A549 (cell line): Measurements from ENCODE around the gene DYNLT2. TPM values are rescaled to one million over a fixed set of nuclear protein-coding genes. Genes with fewer than 3 reads are reported as not detected.

Source experiments
- ATAC-seq, 2 experiments: fragments of 200-7000 bp in 1 of 2; fragments of >200 bp in 1 of 2; cut with Nextera tagmentation in 1 of 2; cut with Tn5 transposase in 1 of 2; 3 replicates each; pipeline versions ENCODE4 v1.8.0 to v1.9.1; 2018 to 2020; ENCODE audit warnings: mild to moderate bottlenecking in 1 of 2, moderate library complexity in 1 of 2
- CTCF ChIA-PET: fragments of 300-600 bp; sonication (Branson Sonifier 250); formaldehyde crosslinking; extraction: SDS; loops from one replicate; lab custom pipeline; 2021; ENCODE audit warnings: antibody characterized with exemption, inconsistent platforms; lab: Yijun Ruan, JAX
- POLR2A ChIA-PET: fragments of 350-600 bp; formaldehyde crosslinking; extraction: SDS; loops from one replicate; lab custom pipeline; 2021; ENCODE audit warnings: antibody characterized with exemption, inconsistent platforms; lab: Yijun Ruan, JAX
- DNase-seq, 2 experiments: peaks; one replicate each; pipeline versions ENCODE4 v3.0.0 to v3.0.0-alpha.2; 2011 to 2016; ENCODE audit warnings: low read depth in 1 of 2, low spot score in 1 of 2
- FAIRE-seq: peaks from 2 replicates; lab custom pipeline; 2011; peaks lifted over from hg19 to GRCh38; lab: Jason Lieb, UNC
- H3K27ac ChIP-seq, 2 experiments: fragments of >200 bp; sonication (Bioruptor Twin); formaldehyde crosslinking; 3 replicates each; pipeline ENCODE4 v1.5.1; 2016 to 2017
- H3K4me1 ChIP-seq: fragments of >200 bp; sonication (Bioruptor Twin); formaldehyde crosslinking; 3 replicates; pipeline ENCODE4 v1.6.1; 2016
- H3K4me2 ChIP-seq: fragments of >200 bp; sonication (Bioruptor Twin); formaldehyde crosslinking; 3 replicates; pipeline ENCODE4 v1.6.1; 2016
- H3K4me3 ChIP-seq: fragments of >200 bp; sonication (Bioruptor Twin); formaldehyde crosslinking; 3 replicates; pipeline ENCODE4 v1.5.1; 2016
- H3K9me3 ChIP-seq: fragments of >200 bp; sonication (Bioruptor Twin); formaldehyde crosslinking; 3 replicates; pipeline ENCODE4 v1.6.1; 2016
- ATOH8 ChIP-seq: fragments of 250-450 bp; sonication (Bioruptor Pico); IDR thresholded peaks from 2 replicates; pipeline ENCODE4 v1.5.0; 2020; ENCODE audit warnings: low read depth, mild to moderate bottlenecking, moderate library complexity
- CBX8 ChIP-seq: fragments of 200-600 bp; sonication (generic); IDR thresholded peaks from 2 replicates; pipeline ENCODE4 v1.6.1; 2016
- CTCF ChIP-seq: fragments of >200 bp; sonication (Bioruptor Twin); formaldehyde crosslinking; IDR thresholded peaks from 3 replicates; pipeline ENCODE4 v1.5.1; 2016
- EHMT2 ChIP-seq: fragments of 200-600 bp; sonication (generic); IDR thresholded peaks from 2 replicates; pipeline ENCODE4 v1.6.1; 2016; ENCODE audit warnings: antibody characterized with exemption, low read depth, mild to moderate bottlenecking, moderate library complexity
- EP300 ChIP-seq, 2 experiments: fragments of >200 bp; sonication (Bioruptor Twin); formaldehyde crosslinking; IDR thresholded peaks; 2 replicates in 1 of 2; 3 replicates in 1 of 2; pipeline ENCODE4 v1.6.1; 2016 to 2017
- ESRRA ChIP-seq: fragments of 150-350 bp; IDR thresholded peaks from 2 replicates; pipeline ENCODE4 v1.6.1; 2014; ENCODE audit warnings: mild to moderate bottlenecking, low read length, borderline replicate concordance
- FOSB ChIP-seq: fragments of 250-450 bp; sonication (Bioruptor Pico); IDR thresholded peaks from 2 replicates; pipeline ENCODE4 v1.5.0; 2020; ENCODE audit warnings: mild to moderate bottlenecking, moderate library complexity
- FOXS1 ChIP-seq: fragments of 250-450 bp; sonication (Bioruptor Pico); IDR thresholded peaks from 2 replicates; pipeline ENCODE4 v1.5.0; 2020; ENCODE audit warnings: mild to moderate bottlenecking, moderate library complexity
- HOXA7 ChIP-seq: fragments of 250-450 bp; sonication (Bioruptor Pico); IDR thresholded peaks from 2 replicates; pipeline ENCODE4 v1.5.0; 2020; ENCODE audit warnings: mild to moderate bottlenecking, moderate library complexity
- JUN ChIP-seq, 2 experiments: fragments of >200 bp; sonication (Bioruptor Twin); formaldehyde crosslinking; IDR thresholded peaks; 2 replicates in 1 of 2; 3 replicates in 1 of 2; pipeline ENCODE4 v1.6.1; 2016 to 2017
- KDM5A ChIP-seq: fragments of 200-600 bp; sonication (generic); IDR thresholded peaks from 2 replicates; pipeline ENCODE4 v1.6.1; 2016; ENCODE audit warnings: antibody characterized with exemption, mild to moderate bottlenecking
- MAX ChIP-seq: IDR thresholded peaks from 2 replicates; pipeline ENCODE4 v1.6.1; 2012
- MAZ ChIP-seq: fragments of 150-350 bp; IDR thresholded peaks from 2 replicates; pipeline ENCODE4 v1.6.1; 2014; ENCODE audit warnings: antibody characterized with exemption, low read depth, low read length, borderline replicate concordance
- NPAS2 ChIP-seq: fragments of 250-450 bp; sonication (Bioruptor Pico); IDR thresholded peaks from 2 replicates; pipeline ENCODE4 v1.8.0; 2022; ENCODE audit warnings: mild to moderate bottlenecking, moderate library complexity, borderline replicate concordance
- NR3C1 ChIP-seq: fragments of >200 bp; sonication (Bioruptor Twin); formaldehyde crosslinking; IDR thresholded peaks from 3 replicates; pipeline ENCODE4 v1.6.1; 2017
- PHF8 ChIP-seq: fragments of 200-600 bp; sonication (generic); IDR thresholded peaks from 2 replicates; pipeline ENCODE4 v1.6.1; 2016; ENCODE audit warnings: low read depth, mild to moderate bottlenecking, antibody characterized with exemption, moderate library complexity, borderline replicate concordance
- REST ChIP-seq: fragments of 200-600 bp; sonication (generic); IDR thresholded peaks from 2 replicates; pipeline ENCODE4 v1.6.1; 2016; ENCODE audit warnings: antibody characterized with exemption, mild to moderate bottlenecking, moderate library complexity
- SMC3 ChIP-seq: fragments of >200 bp; sonication (Bioruptor Twin); formaldehyde crosslinking; IDR thresholded peaks from 3 replicates; pipeline ENCODE4 v1.6.1; 2018; ENCODE audit warnings: inconsistent platforms
- ZC3H11A ChIP-seq: fragments of 450-650 bp; IDR thresholded peaks from 2 replicates; pipeline ENCODE4 v1.6.1; 2014; ENCODE audit warnings: antibody characterized with exemption, mild to moderate bottlenecking
- ZFP36 ChIP-seq: fragments of 450-650 bp; IDR thresholded peaks from 2 replicates; pipeline ENCODE4 v1.6.1; 2014; ENCODE audit warnings: borderline replicate concordance; ENCODE audit not compliant: partially characterized antibody
- WGBS: methylation state at CpG from one replicate; pipeline ENCODE4 v1.1.6; 2017; ENCODE audit errors: missing lambda C conversion rate; 5-methylcytosine and 5-hydroxymethylcytosine counted together
- polyA plus RNA-seq, 4 experiments: library from polyadenylated mRNA; depleted of rRNA in 3 of 4; stranded (reverse); fragments of >200 nt; fragmentation: RNase III in 1 of 4; extraction: RNeasy Plus Mini Kit Qiagen cat#74134 plus additional on column Dnase treatment in 1 of 4; gene quantifications; 2 replicates in 3 of 4; 3 replicates in 1 of 4; pipeline ENCODE4 v1.2.3, GENCODE V29; 2011 to 2017

Gene DYNLT2
- polyA plus RNA-seq, 2 of the 4 experiments (the other 2 are of a cell fraction): 1.1 to 2.0 TPM

- Histone ChIP-seq H3K9me3 (no peaks in the 10 kb centered on the region), H3K4me3 (no peak overlapping the region), H3K27ac (no peak overlapping the region), H3K4me2 (no peak overlapping the region), H3K4me1 (no peaks in the 10 kb centered on the region)
- FAIRE-seq: no peak
- ChIA-PET POLR2A (no interaction called here), CTCF (no interaction called here)
- TF ChIP-seq PHF8 (no peak), HOXA7 (CRISPR knock-in tag) (no peak)
- WGBS: 68% methylated on average over 3 of the region's 8 CpGs
- DNase-seq: no peak
- ATAC-seq: no peak
Observed at GRCh38 chr6:169782966-169783365, 31.6 kb upstream of the DYNLT2 start.

- no peak overlapping the region for H3K4me2 ChIP-seq
- CTCF ChIA-PET: interaction anchor here (1.6 kb wide), 1 partner anchor 10 kb away, joined by 9 read pairs; no protein-coding TSS in a partner anchor
- no peak for ATAC-seq
- POLR2A ChIA-PET: no interaction called here
- DNase-seq: no peak
- no peaks in the 10 kb centered on the region for H3K9me3 ChIP-seq
- H3K27ac ChIP-seq: no peak overlapping the region
- no peak overlapping the region for H3K4me3 ChIP-seq
- no peaks in the 10 kb centered on the region for H3K4me1 ChIP-seq
- WGBS: 83% methylated on average over 11 of the region's 11 CpGs
- no peak for TF ChIP-seq EHMT2
- TF ChIP-seq NPAS2 (CRISPR knock-in tag): no peak
- TF ChIP-seq ESRRA: no peak
- TF ChIP-seq FOSB: no peak
- no peak for TF ChIP-seq EP300 (IDR thresholded peaks at IDR 0.05)
- no peak for TF ChIP-seq MAX
- TF ChIP-seq KDM5A: no peak
- TF ChIP-seq ATOH8 (CRISPR knock-in tag): no peak
- TF ChIP-seq HOXA7 (CRISPR knock-in tag): no peak
- TF ChIP-seq CBX8: no peak
- no peak for FAIRE-seq
Observed at GRCh38 chr6:169780571-169781091, 29.3 kb upstream of the DYNLT2 start.

- no peaks in the 10 kb centered on the region for H3K9me3 ChIP-seq
- DNase-seq (no peak), ATAC-seq (no peak), FAIRE-seq (no peak)
- no peak overlapping the region for H3K27ac ChIP-seq
- H3K4me1 ChIP-seq: no peaks in the 10 kb centered on the region
- 42% methylated on average over 4 of the region's 5 CpGs for WGBS
- no peak overlapping the region for H3K4me3 ChIP-seq
- CTCF ChIA-PET: interaction anchor here (1.6 kb wide), 1 partner anchor 11 kb away, joined by 9 read pairs; no protein-coding TSS in a partner anchor
- TF ChIP-seq SMC3 (no peak), JUN (IDR thresholded peaks at IDR 0.05) (no peak), ZC3H11A (no peak), FOXS1 (no peak), ZFP36 (no peak), KDM5A (no peak), NR3C1 (no peak), MAZ (no peak), REST (no peak), CTCF (no peak)
- H3K4me2 ChIP-seq: no peak overlapping the region
- POLR2A ChIA-PET: no interaction called here
Observed at GRCh38 chr6:169779896-169780295, 28.5 kb upstream of the DYNLT2 start.
